Endothelial cell of umbilical vein (primary cell): ENCODE measurements around the gene YTHDC1. TPM values are rescaled to one million over a fixed set of nuclear protein-coding genes. Genes with fewer than 3 reads are reported as not detected.

Source experiments
- BruUV-seq: library from RNA; stranded (reverse); fragments of 400-500 nt; replicated peaks from 2 replicates; lab custom pipeline; 2021; lab: Mats Ljungman, UMichigan
- CTCF ChIA-PET: fragments of 300-600, 350-600 bp; sonication (Branson Sonifier 250); formaldehyde crosslinking; loops from one replicate; lab custom pipeline; 2021; ENCODE audit warnings: antibody characterized with exemption, inconsistent platforms; lab: Charles Lee
- POLR2A ChIA-PET: fragments of 300-600, 350-600 bp; sonication (Branson Sonifier 250); formaldehyde crosslinking; loops from one replicate; lab custom pipeline; 2021; ENCODE audit warnings: antibody characterized with exemption, inconsistent platforms; lab: Charles Lee
- DNase-seq: peaks from one replicate; pipeline ENCODE4 v3.0.0-alpha.2; 2011; ENCODE audit warnings: low read depth, low spot score
- FAIRE-seq: peaks from 2 replicates; lab custom pipeline; 2011; peaks lifted over from hg19 to GRCh38; lab: Jason Lieb, UNC
- H2AFZ ChIP-seq: 2 replicates; pipeline ENCODE4 v1.6.0; 2012; ENCODE audit warnings: low read depth, low read length, control low read depth, inconsistent platforms
- H3K27ac ChIP-seq: 2 replicates; pipeline ENCODE4 v1.5.1; 2011; ENCODE audit warnings: low read depth, mild to moderate bottlenecking, control low read depth, low read length, moderate library complexity; ENCODE audit not compliant: insufficient read depth
- H3K27me3 ChIP-seq, 2 experiments: 2 replicates each; pipeline versions ENCODE4 v1.6.0 to v1.6.1; 2011; ENCODE audit warnings: low read length in 2 of 2, mixed read lengths in 1 of 2; ENCODE audit not compliant: control insufficient read depth in 2 of 2, insufficient read depth in 2 of 2
- H3K36me3 ChIP-seq, 2 experiments: 2 replicates in 1 of 2; 3 replicates in 1 of 2; pipeline ENCODE4 v1.5.1; 2011; ENCODE audit warnings: low read length in 2 of 2, mild to moderate bottlenecking in 1 of 2, moderate library complexity in 1 of 2; ENCODE audit not compliant: control insufficient read depth in 2 of 2, insufficient read depth in 2 of 2; ENCODE audit errors: extremely low read depth in 1 of 2
- H3K4me1 ChIP-seq: 3 replicates; pipeline ENCODE4 v1.5.1; 2011; ENCODE audit warnings: mild to moderate bottlenecking, low read length; ENCODE audit not compliant: control insufficient read depth, insufficient read depth; ENCODE audit errors: extremely low read depth
- H3K4me2 ChIP-seq: 2 replicates; pipeline ENCODE4 v1.6.1; 2011; ENCODE audit warnings: low read length, control low read depth, mixed read lengths; ENCODE audit not compliant: insufficient read depth
- H3K4me3 ChIP-seq, 3 experiments: fragments of 200-600 bp in 1 of 3; sonication (generic), shearing (Covaris generic) in 1 of 3; replicated peaks in 1 of 3; 2 replicates each; pipeline ENCODE4 v1.5.1; 2011 to 2016; ENCODE audit warnings: control low read depth in 3 of 3, low read length in 3 of 3, mild to moderate bottlenecking in 2 of 3, inconsistent platforms in 1 of 3, low read depth in 1 of 3, moderate library complexity in 1 of 3; ENCODE audit not compliant: insufficient read depth in 1 of 3
- H3K79me2 ChIP-seq: 2 replicates; pipeline ENCODE4 v1.6.0; 2012; ENCODE audit warnings: low read length, inconsistent platforms; ENCODE audit not compliant: control insufficient read depth, insufficient read depth
- H3K9ac ChIP-seq: replicated peaks from 2 replicates; pipeline ENCODE3; 2011; ENCODE audit warnings: low read length, control low read depth; ENCODE audit not compliant: insufficient read depth; ENCODE audit errors: extremely low read depth
- H3K9me1 ChIP-seq: replicated peaks from 3 replicates; pipeline ENCODE4 v1.6.0; 2011; ENCODE audit warnings: mild to moderate bottlenecking, low read length; ENCODE audit not compliant: control insufficient read depth, insufficient read depth; ENCODE audit errors: extremely low read depth
- H3K9me3 ChIP-seq: replicated peaks from 2 replicates; pipeline ENCODE4 v1.5.1; 2012; ENCODE audit warnings: low read length, inconsistent platforms; ENCODE audit not compliant: control insufficient read depth, insufficient read depth
- H4K20me1 ChIP-seq: replicated peaks from 2 replicates; pipeline ENCODE3; 2011; ENCODE audit warnings: mild to moderate bottlenecking, low read length; ENCODE audit not compliant: control insufficient read depth, insufficient read depth; ENCODE audit errors: extremely low read depth
- CTCF ChIP-seq, 2 donors: IDR thresholded peaks; 1 replicate in 1 of 2; 2 replicates in 1 of 2; pipeline ENCODE4 v1.5.1; 2011; ENCODE audit warnings: low read length in 2 of 2, mild to moderate bottlenecking in 2 of 2, moderate library complexity in 2 of 2, control low read depth in 1 of 2, inconsistent platforms in 1 of 2, low read depth in 1 of 2; ENCODE audit not compliant: insufficient read depth in 1 of 2; ENCODE audit errors: extremely low read depth in 1 of 2
- EZH2 ChIP-seq: IDR thresholded peaks from 2 replicates; pipeline ENCODE4 v1.6.1; 2012; ENCODE audit warnings: borderline replicate concordance, low read depth, mild to moderate bottlenecking, moderate library complexity, low read length, inconsistent platforms; ENCODE audit not compliant: severe bottlenecking
- FOS ChIP-seq: IDR thresholded peaks from 2 replicates; pipeline ENCODE4 v1.6.1; 2011; ENCODE audit warnings: mild to moderate bottlenecking, low read length, moderate library complexity, borderline replicate concordance; ENCODE audit not compliant: insufficient read depth
- GATA2 ChIP-seq: IDR thresholded peaks from 2 replicates; pipeline ENCODE4 v1.7.0; 2011; ENCODE audit warnings: low read depth, mild to moderate bottlenecking, moderate library complexity, mixed read lengths, low read length; ENCODE audit not compliant: insufficient read length, insufficient read depth
- JUN ChIP-seq: IDR thresholded peaks from 2 replicates; pipeline ENCODE4 v1.6.1; 2011; ENCODE audit warnings: borderline replicate concordance, low read depth; ENCODE audit not compliant: insufficient read length, insufficient read depth
- MAX ChIP-seq: IDR thresholded peaks from 2 replicates; pipeline ENCODE4 v1.6.1; 2011; ENCODE audit not compliant: insufficient read depth, insufficient read length
- MYC ChIP-seq: IDR thresholded peaks from one replicate; pipeline ENCODE4 v1.6.1; 2011; ENCODE audit warnings: mild to moderate bottlenecking, low read depth, low read length
- POLR2A ChIP-seq: IDR thresholded peaks from 2 replicates; pipeline ENCODE4 v1.6.1; 2012; ENCODE audit warnings: low read depth, mild to moderate bottlenecking, control low read depth, low read length
- POLR2AphosphoS5 ChIP-seq: IDR thresholded peaks from 2 replicates; pipeline ENCODE4 v1.6.1; 2012; ENCODE audit warnings: low read depth, mild to moderate bottlenecking, control low read depth, low read length, moderate library complexity; ENCODE audit not compliant: insufficient read depth
- dilution Hi-C: fragments of 300-500 bp; cut with MboI; formaldehyde crosslinking; loops from one replicate; pipeline ENCODE4 v1.15.0; 2019; ENCODE audit warnings: low sequenced_read_pairs; ENCODE audit not compliant: extremely low pct_ligation_motif_present
- intact Hi-C: fragments of 100-400 bp; cut with micrococcal nuclease; formaldehyde crosslinking; loops from one replicate; pipeline ENCODE4 v1.10.0; 2022
- polyA plus RNA-seq, 4 experiments: library from polyadenylated mRNA; depleted of rRNA in 3 of 4; stranded (reverse) in 3 of 4; unstranded in 1 of 4; fragments of >200 nt; gene quantifications; 2 replicates each; pipeline versions ENCODE4 v1.2.1 to v1.2.3, GENCODE V29; 2011 to 2012; ENCODE audit warnings: missing spikeins in 1 of 4
- total RNA-seq: library from RNA; stranded (reverse); gene quantifications from 2 replicates; pipeline ENCODE4 v1.2.3, GENCODE V29; 2021

The YTHDC1 gene
- total and polyA plus RNA-seq, 2 donors (not counting 3 experiments of a cell fraction or from before 2014, with no cell fraction given), result 17.8 to 60.4 TPM

- no peaks in the 10 kb centered on the region for H3K9me3 ChIP-seq
- FAIRE-seq, result no peak
- H3K36me3 ChIP-seq, result no peaks in the 10 kb centered on the region
- H2AFZ ChIP-seq, result peak overlapping the region; percentile 38
- ChIA-PET POLR2A (no interaction called here), CTCF (interaction anchor here (2.9 kb wide), 1 partner anchor 100 kb away, joined by 18 read pairs; no protein-coding TSS in a partner anchor)
- no TSS peak for BruUV-seq
- TF ChIP-seq EZH2, result no peak
- no peak for TF ChIP-seq MYC
- no peak for TF ChIP-seq POLR2AphosphoS5
- TF ChIP-seq FOS, result no peak
- no peak for TF ChIP-seq JUN
- no peak for TF ChIP-seq MAX
- no peak for TF ChIP-seq GATA2
- no peak for TF ChIP-seq CTCF (IDR thresholded peaks at IDR 0.05; ENCODE audit: extremely low read depth in 1 of 2, insufficient read depth in 1 of 2, low read depth in 1 of 2, low read length in 2 of 2)
- no peak for TF ChIP-seq POLR2A
- no peaks in the 10 kb centered on the region for H3K79me2 ChIP-seq
- H3K9me1 ChIP-seq, result no peaks in the 10 kb centered on the region
- intact Hi-C loops (no loop called here), dilution Hi-C loops (no loop called here)
- H3K4me3 ChIP-seq, result no peak overlapping the region
- no peaks in the 10 kb centered on the region for H4K20me1 ChIP-seq
- H3K27me3 ChIP-seq, result peaks cover 0 to 6% of the 10 kb centered on the region in 2 experiments
- H3K4me1 ChIP-seq, result no peaks in the 10 kb centered on the region
- H3K4me2 ChIP-seq, result no peak overlapping the region
- no peak for DNase-seq
- no peak overlapping the region for H3K9ac ChIP-seq
- H3K27ac ChIP-seq, result no peak overlapping the region
These were observed 22.7 kb upstream of the YTHDC1 start for GRCh38 chr4:68372588-68372987.
